ENCODE measurements around the gene PIK3R3. TPM values are rescaled to one million over a fixed set of nuclear protein-coding genes. Genes with fewer than 3 reads are reported as not detected.
A peak's percentile ranks its signal among the peaks of the same experiment; 100 is the strongest.

PIK3R3 gene
- total RNA-seq, 1 experiment from 2014 or later, result 1.6 TPM

- Histone ChIP-seq H3K9me2 (ENCODE audit: insufficient read depth) (no peaks in the 10 kb centered on the region), H3K4me3 (replicated peaks in 1 of 2; ENCODE audit: low read depth in 1 of 2, low read length in 2 of 2) (no peak overlapping the region), H3K79me2 (ENCODE audit: insufficient read depth, low read length) (no peaks in the 10 kb centered on the region), H3K4me2 (ENCODE audit: low read length) (no peak overlapping the region), H2AFZ (ENCODE audit: low read depth, low read length, poor library complexity, severe bottlenecking) (no peak overlapping the region), H3K27me3 (ENCODE audit: insufficient read depth, low read length) (no peaks in the 10 kb centered on the region), H3K9me3 (ENCODE audit: control insufficient read depth in 1 of 2, insufficient read depth in 1 of 2, low read depth in 1 of 2, low read length in 2 of 2) (no peaks in the 10 kb centered on the region), H3K4me1 (ENCODE audit: control insufficient read depth in 1 of 2, insufficient read depth in 2 of 2, low read length in 2 of 2) (no peaks in the 10 kb centered on the region), H3K9ac (ENCODE audit: low read length) (no peak overlapping the region), H4K20me1 (ENCODE audit: insufficient read depth) (no peaks in the 10 kb centered on the region), H3K36me3 (ENCODE audit: control insufficient read depth in 1 of 2, insufficient read depth in 2 of 2, low read length in 2 of 2) (peaks cover 4 to 12% of the 10 kb centered on the region in 2 experiments; a peak in 2 of 4 replicates), H3K27ac (ENCODE audit: low read depth, low read length) (no peak overlapping the region)
- ATAC-seq, result no peak
- POLR2A ChIA-PET, result no interaction called here
- BruUV-seq (replicated peaks), result no TSS peak
- no peak for DNase-seq (ENCODE audit: low read depth, low spot score)
- CTCF ChIA-PET, result no interaction called here
- no peak for TF ChIP-seq SRF (IDR thresholded peaks at IDR 0.05; ENCODE audit: low read depth)
- 0 out of 6 replicates have a peak, but pooled peaks of 1 of the 3 experiments have one; percentile 7 for TF ChIP-seq CTCF (IDR thresholded peaks at IDR 0.05 in 2 of 3, conservative IDR thresholded peaks at IDR 0.05 in 1 of 3; ENCODE audit: borderline replicate concordance in 1 of 3, insufficient read depth in 1 of 3, low read depth in 2 of 3, low read length in 2 of 3)
- TF ChIP-seq RAD21 (IDR thresholded peaks at IDR 0.05; ENCODE audit: low read depth), result peak; percentile 48; the same call in 1 of the 2 replicates
- RAD21 ChIA-PET (ENCODE audit: low non-redundant PET in 1 of 2, low total read pairs in 2 of 2, uncharacterized antibody in 2 of 2, unreplicated experiment in 2 of 2), result no interaction called here
- intact Hi-C loops (cut with micrococcal nuclease), result no loop called here
These were observed 111.1 kb downstream of the PIK3R3 start for GRCh38 chr1:46021046-46021996.

GRCh38 chr1:46020010-46020409, 112.4 kb downstream of the PIK3R3 start:
- Histone ChIP-seq H3K27ac (ENCODE audit: low read depth, low read length) (no peak overlapping the region), H3K36me3 (ENCODE audit: control insufficient read depth in 1 of 2, insufficient read depth in 2 of 2, low read length in 2 of 2) (peaks cover 4 to 12% of the 10 kb centered on the region in 2 experiments; a peak in 2 of 4 replicates), H3K9me2 (ENCODE audit: insufficient read depth) (no peaks in the 10 kb centered on the region), H2AFZ (ENCODE audit: low read depth, low read length, poor library complexity, severe bottlenecking) (no peak overlapping the region), H3K79me2 (ENCODE audit: insufficient read depth, low read length) (no peaks in the 10 kb centered on the region), H3K9me3 (ENCODE audit: control insufficient read depth in 1 of 2, insufficient read depth in 1 of 2, low read depth in 1 of 2, low read length in 2 of 2) (no peaks in the 10 kb centered on the region), H3K27me3 (ENCODE audit: insufficient read depth, low read length) (no peaks in the 10 kb centered on the region), H3K4me2 (ENCODE audit: low read length) (no peak overlapping the region), H4K20me1 (ENCODE audit: insufficient read depth) (no peaks in the 10 kb centered on the region), H3K9ac (ENCODE audit: low read length) (no peak overlapping the region), H3K4me1 (ENCODE audit: control insufficient read depth in 1 of 2, insufficient read depth in 2 of 2, low read length in 2 of 2) (no peaks in the 10 kb centered on the region), H3K4me3 (replicated peaks in 1 of 2; ENCODE audit: low read depth in 1 of 2, low read length in 2 of 2) (no peak overlapping the region)
- BruUV-seq (replicated peaks), result no TSS peak
- CTCF ChIA-PET, result no interaction called here
- ATAC-seq (no peak), DNase-seq (ENCODE audit: low read depth, low spot score) (no peak)
- POLR2A ChIA-PET, result no interaction called here
- intact Hi-C loops (cut with micrococcal nuclease), result no loop called here
- RAD21 ChIA-PET (ENCODE audit: low non-redundant PET in 1 of 2, low total read pairs in 2 of 2, uncharacterized antibody in 2 of 2, unreplicated experiment in 2 of 2), result no interaction called here
- TF ChIP-seq ELF1 (IDR thresholded peaks at IDR 0.05; ENCODE audit: borderline replicate concordance, low read depth), result no peak
- TF ChIP-seq RAD21 (IDR thresholded peaks at IDR 0.05; ENCODE audit: low read depth), result no peak
- TF ChIP-seq YY1 (IDR thresholded peaks at IDR 0.05; ENCODE audit: extremely low read depth, insufficient replicate concordance, low read depth, low read length), result no peak
- no peak for TF ChIP-seq EZH2phosphoT487 (IDR thresholded peaks at IDR 0.05; ENCODE audit: borderline replicate concordance)
- TF ChIP-seq CTCF (IDR thresholded peaks at IDR 0.05 in 2 of 3, conservative IDR thresholded peaks at IDR 0.05 in 1 of 3; ENCODE audit: borderline replicate concordance in 1 of 3, insufficient read depth in 1 of 3, low read depth in 2 of 3, low read length in 2 of 3), result no peak
- TF ChIP-seq REST (IDR thresholded peaks at IDR 0.05; ENCODE audit: low read depth), result no peak
- TF ChIP-seq TCF7L2 (IDR thresholded peaks at IDR 0.05; ENCODE audit: borderline replicate concordance, extremely low read depth, insufficient read depth, insufficient read length), result no peak
